Measurements from ENCODE around the gene NPFFR1. TPM values are rescaled to one million over a fixed set of nuclear protein-coding genes. Genes with fewer than 3 reads are reported as not detected.

Gene NPFFR1
- total RNA-seq, 1 donor from 2014 or later, result not detected

DNA sequence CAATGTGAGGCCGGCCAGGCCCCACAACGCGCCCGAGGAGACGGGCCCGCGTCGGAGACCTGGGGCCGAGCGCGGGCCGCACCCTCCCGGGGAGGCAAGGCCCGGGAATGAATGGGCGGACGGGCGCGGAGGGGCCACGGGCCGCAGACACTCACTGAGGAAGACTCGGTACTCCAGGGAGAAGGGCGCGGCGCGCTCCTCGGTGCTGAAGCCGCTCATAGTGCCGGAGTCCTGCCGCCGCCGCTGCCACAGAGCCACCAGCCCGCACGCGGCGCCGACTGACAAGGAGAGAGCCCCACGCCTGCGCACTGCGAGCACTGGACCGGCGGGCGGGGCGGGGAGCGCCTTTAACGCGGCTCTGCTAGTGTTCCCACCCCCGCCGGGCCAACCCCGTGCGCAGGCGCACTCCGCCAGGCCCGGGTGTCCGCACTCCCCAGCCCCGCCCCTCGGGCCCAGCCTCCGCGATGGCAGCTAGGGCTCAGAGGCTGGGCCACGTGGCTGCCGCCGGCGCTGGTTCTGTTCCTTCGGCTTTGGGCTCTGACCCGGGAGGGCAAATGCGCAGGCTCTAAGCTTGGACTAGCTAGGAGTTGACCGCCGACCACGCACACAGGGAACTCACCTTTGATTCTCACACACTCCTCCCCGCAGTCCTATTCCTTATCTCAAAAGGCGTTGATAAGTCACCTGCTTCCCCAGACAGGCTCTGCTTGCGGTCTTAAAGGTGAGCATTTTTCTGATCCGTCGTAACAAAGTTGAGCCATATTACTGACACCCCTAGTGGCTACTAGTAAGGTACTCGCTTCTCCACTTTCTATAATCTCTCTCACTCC, 50.5 kb downstream of the NPFFR1 start, which contains the start of gene PPA1:
Gene PPA1 (minus strand): TSS at position 321 of the 830 bp plus-strand sequence. CDS start 102 bp downstream, at position 219.
- H3K4me3 Mint-ChIP-seq, result peak within 1 kb of the TSS; percentile 99
- H3K36me3 Mint-ChIP-seq (ENCODE audit: low read depth), result peaks cover 4% of the 10 kb centered on the region
- TF ChIP-seq, protein P1, sequence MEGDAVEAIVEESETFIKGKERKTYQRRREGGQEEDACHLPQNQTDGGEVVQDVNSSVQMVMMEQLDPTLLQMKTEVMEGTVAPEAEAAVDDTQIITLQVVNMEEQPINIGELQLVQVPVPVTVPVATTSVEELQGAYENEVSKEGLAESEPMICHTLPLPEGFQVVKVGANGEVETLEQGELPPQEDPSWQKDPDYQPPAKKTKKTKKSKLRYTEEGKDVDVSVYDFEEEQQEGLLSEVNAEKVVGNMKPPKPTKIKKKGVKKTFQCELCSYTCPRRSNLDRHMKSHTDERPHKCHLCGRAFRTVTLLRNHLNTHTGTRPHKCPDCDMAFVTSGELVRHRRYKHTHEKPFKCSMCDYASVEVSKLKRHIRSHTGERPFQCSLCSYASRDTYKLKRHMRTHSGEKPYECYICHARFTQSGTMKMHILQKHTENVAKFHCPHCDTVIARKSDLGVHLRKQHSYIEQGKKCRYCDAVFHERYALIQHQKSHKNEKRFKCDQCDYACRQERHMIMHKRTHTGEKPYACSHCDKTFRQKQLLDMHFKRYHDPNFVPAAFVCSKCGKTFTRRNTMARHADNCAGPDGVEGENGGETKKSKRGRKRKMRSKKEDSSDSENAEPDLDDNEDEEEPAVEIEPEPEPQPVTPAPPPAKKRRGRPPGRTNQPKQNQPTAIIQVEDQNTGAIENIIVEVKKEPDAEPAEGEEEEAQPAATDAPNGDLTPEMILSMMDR (conservative IDR thresholded peaks at IDR 0.05), result peak; percentile 49
- no peaks in the 10 kb centered on the region for H3K27me3 Mint-ChIP-seq (ENCODE audit: low read depth)
- H3K4me1 Mint-ChIP-seq, result peaks cover 28% of the 10 kb centered on the region
- H3K27ac Mint-ChIP-seq (ENCODE audit: unreplicated experiment), result peak within 1 kb of the TSS; percentile 96
- peak; percentile 98 for DNase-seq (ENCODE audit: low read depth, low spot score)
- peaks cover 7% of the 10 kb centered on the region for H3K9me3 Mint-ChIP-seq

DNA sequence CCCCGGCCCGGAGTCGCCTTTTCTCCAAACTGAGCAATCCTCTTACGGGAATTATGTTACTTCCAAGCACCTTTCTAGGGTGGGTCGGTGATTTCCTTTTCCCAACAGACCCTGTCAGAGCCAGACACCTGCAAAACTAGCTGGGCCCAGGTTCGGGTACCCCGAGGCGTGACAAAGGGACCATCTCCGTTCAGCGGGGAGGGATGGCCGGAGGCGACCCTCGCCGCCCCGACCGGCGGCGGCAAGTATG, 51.0 kb downstream of the NPFFR1 start:
- H3K27ac Mint-ChIP-seq (ENCODE audit: unreplicated experiment), result peak overlapping the region; percentile 96
- TF ChIP-seq, protein P1 (conservative IDR thresholded peaks at IDR 0.05), result no peak
- H3K36me3 Mint-ChIP-seq (ENCODE audit: low read depth), result peaks cover 4% of the 10 kb centered on the region
- peak overlapping the region; percentile 99 for H3K4me3 Mint-ChIP-seq
- DNase-seq (ENCODE audit: low read depth, low spot score), result no peak
- peaks cover 4% of the 10 kb centered on the region for H3K9me3 Mint-ChIP-seq
- H3K27me3 Mint-ChIP-seq (ENCODE audit: low read depth), result no peaks in the 10 kb centered on the region
- H3K4me1 Mint-ChIP-seq, result peaks cover 28% of the 10 kb centered on the region

DNA sequence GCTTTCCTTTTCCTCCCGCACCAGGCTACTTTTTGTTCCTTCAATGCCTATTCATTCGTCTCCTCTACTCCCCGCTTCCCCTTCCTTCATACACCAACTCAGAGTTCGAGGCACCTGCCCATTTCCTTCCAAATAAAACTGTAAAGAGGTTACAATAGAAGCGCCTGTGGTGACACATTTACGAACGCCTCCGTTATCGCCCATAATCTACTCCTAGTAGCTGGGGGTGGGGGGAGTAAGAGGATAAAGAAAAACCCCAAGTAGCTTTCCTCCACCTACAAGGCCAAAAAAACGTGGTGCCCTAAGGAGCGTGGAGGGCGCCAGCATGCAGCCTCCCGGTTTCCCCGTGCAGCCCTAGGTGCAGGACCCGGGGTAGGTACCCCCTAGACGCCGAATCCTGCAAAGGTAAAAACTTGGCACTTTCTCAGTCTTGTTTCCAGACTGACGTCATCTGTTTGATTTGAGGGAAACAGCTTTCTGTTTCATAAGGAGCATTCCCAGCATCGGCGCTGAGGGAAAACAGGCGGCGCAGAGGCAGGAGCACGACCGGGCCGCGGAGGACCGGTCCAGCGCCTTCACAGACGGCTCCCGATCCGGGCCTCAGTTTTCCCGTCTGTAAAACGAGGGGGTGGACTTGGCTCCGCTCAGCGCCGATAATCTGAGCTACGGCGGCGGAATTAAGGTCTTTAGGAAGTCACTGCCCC, 51.5 kb downstream of the NPFFR1 start:
- no peak for DNase-seq (ENCODE audit: low read depth, low spot score)
- H3K27me3 Mint-ChIP-seq (ENCODE audit: low read depth), result no peaks in the 10 kb centered on the region
- peaks cover 3% of the 10 kb centered on the region for H3K36me3 Mint-ChIP-seq (ENCODE audit: low read depth)
- H3K4me1 Mint-ChIP-seq, result peaks cover 28% of the 10 kb centered on the region
- TF ChIP-seq, protein P1 (conservative IDR thresholded peaks at IDR 0.05), result no peak
- H3K9me3 Mint-ChIP-seq, result peaks cover 3% of the 10 kb centered on the region
- peak overlapping the region; percentile 96 for H3K27ac Mint-ChIP-seq (ENCODE audit: unreplicated experiment)
- H3K4me3 Mint-ChIP-seq, result peak overlapping the region; percentile 99

DNA sequence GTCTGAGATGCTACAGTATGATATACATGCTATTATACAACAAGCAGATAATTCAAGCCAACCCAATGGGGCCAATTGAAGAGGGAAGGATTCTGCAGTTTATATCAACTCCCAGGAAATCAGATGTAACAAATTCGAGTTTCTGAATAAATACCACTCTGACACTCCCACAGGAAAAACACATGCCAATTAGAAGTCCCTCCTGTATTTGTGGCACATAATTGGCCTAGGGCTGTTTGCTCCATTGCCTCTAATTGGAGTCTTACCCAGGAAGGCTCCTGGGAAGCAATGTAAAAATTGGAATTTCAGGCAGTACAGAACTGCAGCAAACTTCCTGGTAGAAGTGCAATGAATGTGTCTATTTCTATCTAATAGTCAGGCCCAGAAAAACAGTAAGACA, 55.3 kb downstream of the NPFFR1 start:
- Mint-ChIP-seq H3K4me1 (peaks cover 23% of the 10 kb centered on the region), H3K36me3 (ENCODE audit: low read depth) (no peaks in the 10 kb centered on the region), H3K4me3 (no peak overlapping the region), H3K27ac (ENCODE audit: unreplicated experiment) (no peak overlapping the region), H3K27me3 (ENCODE audit: low read depth) (no peaks in the 10 kb centered on the region), H3K9me3 (no peaks in the 10 kb centered on the region)
- DNase-seq (ENCODE audit: low read depth, low spot score), result no peak
- TF ChIP-seq, protein P1 (conservative IDR thresholded peaks at IDR 0.05), result no peak

DNA sequence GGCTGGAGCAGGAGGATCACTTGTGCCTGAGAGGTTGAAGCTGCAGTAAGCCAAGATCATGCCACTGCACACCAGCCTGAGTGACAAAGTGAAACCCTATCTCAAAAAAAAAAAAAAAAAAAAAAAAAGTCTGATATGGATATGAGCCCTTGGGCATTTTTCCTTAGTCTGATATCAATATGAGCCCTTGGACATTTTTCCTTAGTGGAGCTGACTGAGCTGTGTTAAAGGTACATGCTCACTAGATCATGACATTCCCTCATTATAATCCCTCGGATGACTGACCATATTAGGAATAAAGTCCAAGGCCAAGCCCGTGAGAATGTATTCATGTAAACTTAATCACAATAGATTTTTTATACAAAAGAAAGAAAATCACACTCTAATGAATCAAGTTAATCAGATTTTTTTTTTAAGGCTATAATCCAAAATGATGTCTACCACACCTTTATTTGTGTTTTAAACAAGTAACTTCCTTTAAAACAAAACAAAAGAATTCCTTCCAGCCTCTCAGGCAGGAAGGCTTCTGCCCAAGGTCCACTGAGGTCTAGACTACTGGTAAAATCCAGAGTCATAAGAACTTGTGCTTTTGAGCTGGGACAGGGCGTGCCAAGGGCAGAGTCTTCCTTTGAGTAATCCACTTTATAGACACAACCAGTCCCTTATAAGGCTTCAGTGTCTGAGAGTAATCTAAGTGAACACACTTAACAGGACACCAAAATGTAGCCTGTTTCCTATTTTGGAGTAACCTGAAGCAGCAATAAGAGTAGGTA, 56.1 kb downstream of the NPFFR1 start:
- peaks cover 3% of the 10 kb centered on the region for H3K36me3 Mint-ChIP-seq (ENCODE audit: low read depth)
- no peaks in the 10 kb centered on the region for H3K27me3 Mint-ChIP-seq (ENCODE audit: low read depth)
- peaks cover 21% of the 10 kb centered on the region for H3K4me1 Mint-ChIP-seq
- DNase-seq (ENCODE audit: low read depth, low spot score), result no peak
- TF ChIP-seq, protein P1 (conservative IDR thresholded peaks at IDR 0.05), result no peak
- H3K9me3 Mint-ChIP-seq, result no peaks in the 10 kb centered on the region
- H3K27ac Mint-ChIP-seq (ENCODE audit: unreplicated experiment), result no peak overlapping the region
- H3K4me3 Mint-ChIP-seq, result no peak overlapping the region
